Heart left ventricle (tissue), 13 donors: ENCODE results near the gene MXRA8.

Source experiments
- CTCF ChIP-seq, 12 donors: fragments of 200-600 bp; sonication (generic) in 4 of 12; IDR thresholded peaks; one replicate each; pipeline versions ENCODE4 v1.5.0 to v1.8.0; 2018 to 2022; ENCODE audit warnings: antibody characterized with exemption in 12 of 12, mild to moderate bottlenecking in 5 of 12
- POLR2A ChIP-seq, 2 donors: fragments of 450-650 bp; IDR thresholded peaks; one replicate each; pipeline ENCODE4 v1.6.1; 2017; ENCODE audit warnings: antibody characterized with exemption in 2 of 2, mild to moderate bottlenecking in 2 of 2, moderate library complexity in 2 of 2
- donor health status: ischemic (EF 13 %, LVEDD 7.1; RV severe dilation, severe dysfunction).
- donor health status: DM: no; HTN: yes; CAD: no.
- donor health status: DM: no; HTN: no; CAD: no.
- donor health status: ischemic (EF 25% LVEDD 6.9; RV normal size, moderate dysfunction).
- donor health status: ischemic (EF 25% LVEDD 5.7; RV mildly dilated, moderate dysfunction).
- donor health status: ischemic (EF 35%, LVEDD 5.7; RV mildly dilated, moderate dysfunction).
- donor health status: nonischemic (EF 11% LVEDD 7.7; RV severe dilation, severe dysfunction).
- donor health status: DM: yes; HTN: yes; CAD: no.
- donor health status: PGD.
- donor health status: ischemic (EF 29% LVEDD 5.4; RV normal size, mild dysfunction).
- donor health status: nonischemic (EF 23%, LVEDD 6.1; RV moderate dilation, normal function).

GRCh38 chr1:1322418-1322817 is 35.9 kb downstream of the MXRA8 start:
- TF ChIP-seq POLR2A (IDR thresholded peaks at IDR 0.05) = no peak
- TF ChIP-seq CTCF (IDR thresholded peaks at IDR 0.05) = no peak
